ENCODE measurements around the gene FGF2. TPM values are rescaled to one million over a fixed set of nuclear protein-coding genes. Genes with fewer than 3 reads are reported as not detected.
A peak's percentile ranks its signal among the peaks of the same experiment; 100 is the strongest.

The FGF2 gene
- total RNA-seq (1 to 10 TPM; 1.5 to 1.7 TPM), polyA plus RNA-seq (not detected)

DNA sequence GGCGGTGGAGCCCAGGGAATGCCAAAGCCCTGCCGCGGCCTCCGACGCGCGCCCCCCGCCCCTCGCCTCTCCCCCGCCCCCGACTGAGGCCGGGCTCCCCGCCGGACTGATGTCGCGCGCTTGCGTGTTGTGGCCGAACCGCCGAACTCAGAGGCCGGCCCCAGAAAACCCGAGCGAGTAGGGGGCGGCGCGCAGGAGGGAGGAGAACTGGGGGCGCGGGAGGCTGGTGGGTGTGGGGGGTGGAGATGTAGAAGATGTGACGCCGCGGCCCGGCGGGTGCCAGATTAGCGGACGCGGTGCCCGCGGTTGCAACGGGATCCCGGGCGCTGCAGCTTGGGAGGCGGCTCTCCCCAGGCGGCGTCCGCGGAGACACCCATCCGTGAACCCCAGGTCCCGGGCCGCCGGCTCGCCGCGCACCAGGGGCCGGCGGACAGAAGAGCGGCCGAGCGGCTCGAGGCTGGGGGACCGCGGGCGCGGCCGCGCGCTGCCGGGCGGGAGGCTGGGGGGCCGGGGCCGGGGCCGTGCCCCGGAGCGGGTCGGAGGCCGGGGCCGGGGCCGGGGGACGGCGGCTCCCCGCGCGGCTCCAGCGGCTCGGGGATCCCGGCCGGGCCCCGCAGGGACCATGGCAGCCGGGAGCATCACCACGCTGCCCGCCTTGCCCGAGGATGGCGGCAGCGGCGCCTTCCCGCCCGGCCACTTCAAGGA lies at the start of gene FGF2:
TSS of gene FGF2 (plus strand) at position 279 of the 705 bp plus-strand sequence. CDS start at position 623, 344 bp downstream.
- H3K27me3 Mint-ChIP-seq = peaks cover 45 to 74% of the 10 kb centered on the region in 2 donors
- H3K27ac Mint-ChIP-seq = peak within 1 kb of the TSS in 3 of 8 donors; percentile 12 to 77 (median 52)
- Histone ChIP-seq H3K36me3 (ENCODE audit: insufficient read depth, low read length) (no peaks in the 10 kb centered on the region), H3K27me3 (ENCODE audit: insufficient read depth, low read length, poor library complexity, severe bottlenecking) (peaks cover 18% of the 10 kb centered on the region), H3K9me3 (ENCODE audit: low read length) (no peaks in the 10 kb centered on the region), H3K4me1 (ENCODE audit: insufficient read depth, low read length) (peaks cover 8% of the 10 kb centered on the region), H3K4me3 (ENCODE audit: low read length) (peak within 1 kb of the TSS; percentile 43), H3K27ac (ENCODE audit: low read depth, low read length) (peak within 1 kb of the TSS; percentile 33)
- POLR2A ChIA-PET = no interaction called here
- H3K36me3 Mint-ChIP-seq = no peaks in the 10 kb centered on the region
- CTCF ChIA-PET = no interaction called here
- H3K4me3 Mint-ChIP-seq = peak within 1 kb of the TSS; percentile 81 to 89 (median 88)
- DNase-seq = peak in 2 of 5 donors; percentile 3 to 8
- peaks cover 10 to 21% (median 15%) of the 10 kb centered on the region in 3 donors for H3K4me1 Mint-ChIP-seq
- H3K9me3 Mint-ChIP-seq = no peaks in the 10 kb centered on the region

DNA sequence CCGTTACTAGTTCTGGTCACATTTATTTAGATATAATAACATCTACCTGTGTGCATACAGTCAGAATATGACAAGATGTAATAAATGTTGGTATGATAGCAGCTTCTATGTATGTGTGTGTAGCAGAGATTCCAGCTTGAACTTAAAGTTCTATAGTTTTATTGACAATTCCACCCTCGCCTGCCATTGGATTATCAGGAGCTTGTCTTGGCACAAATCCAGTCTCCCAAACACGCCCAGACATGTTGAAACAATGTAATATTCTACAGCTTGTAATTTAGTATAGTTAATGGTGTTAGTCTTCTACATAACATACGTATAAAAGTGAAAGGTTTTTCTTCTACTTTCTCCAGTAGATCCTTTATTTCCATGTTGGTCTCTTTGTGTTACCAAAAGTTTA lies 49.7 kb upstream of the FGF2 start:
- no peak for DNase-seq
- ChIA-PET POLR2A (no interaction called here), CTCF (no interaction called here)
- Mint-ChIP-seq H3K27ac (no peak overlapping the region), H3K4me3 (no peak overlapping the region), H3K36me3 (no peaks in the 10 kb centered on the region), H3K9me3 (no peaks in the 10 kb centered on the region), H3K4me1 (no peaks in the 10 kb centered on the region), H3K27me3 (peaks cover 0 to 13% of the 10 kb centered on the region in 2 donors)
- Histone ChIP-seq H3K4me3 (ENCODE audit: low read length) (no peak overlapping the region), H3K9me3 (ENCODE audit: low read length) (no peaks in the 10 kb centered on the region), H3K27ac (ENCODE audit: low read depth, low read length) (no peak overlapping the region), H3K36me3 (ENCODE audit: insufficient read depth, low read length) (no peaks in the 10 kb centered on the region), H3K4me1 (ENCODE audit: insufficient read depth, low read length) (no peaks in the 10 kb centered on the region), H3K27me3 (ENCODE audit: insufficient read depth, low read length, poor library complexity, severe bottlenecking) (no peaks in the 10 kb centered on the region)

DNA sequence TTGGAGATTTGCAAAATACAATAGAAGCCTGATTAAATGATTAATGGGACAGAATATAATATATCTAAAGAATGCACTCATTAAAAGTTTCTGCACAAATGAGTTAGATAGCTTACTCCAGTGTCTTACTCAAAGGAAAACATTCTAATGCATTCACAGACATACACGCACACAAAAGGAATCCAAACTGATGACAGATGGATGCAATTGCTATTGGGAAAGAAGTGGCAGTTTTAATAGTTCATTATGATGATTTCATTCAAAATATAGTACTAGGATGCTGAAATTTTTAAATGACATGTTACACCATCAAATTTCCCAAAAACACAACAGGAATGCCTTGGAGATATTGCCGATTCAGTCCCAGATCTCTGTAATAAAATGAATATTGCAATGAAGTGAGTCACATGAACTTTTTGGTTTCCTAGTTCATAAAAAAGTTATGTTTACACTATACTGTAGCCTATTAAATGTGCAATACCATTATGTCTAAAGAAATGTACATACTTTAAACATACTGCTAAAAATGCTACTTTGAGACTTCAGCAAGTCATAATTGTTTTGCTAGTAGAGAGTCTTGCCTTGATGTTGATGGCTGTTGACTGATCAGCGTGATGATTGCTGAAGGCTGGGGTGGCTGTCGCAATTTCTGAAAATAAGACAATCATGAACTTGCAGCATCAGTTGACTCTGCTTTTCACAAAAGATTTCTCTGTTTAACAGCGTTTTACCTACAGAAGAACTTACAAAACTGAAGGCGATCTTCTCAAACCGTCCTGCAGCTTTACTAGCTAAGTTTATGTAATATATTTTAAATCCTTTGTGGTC lies 48.6 kb upstream of the FGF2 start:
- peaks cover 2 to 18% of the 10 kb centered on the region in 2 donors for H3K27me3 Mint-ChIP-seq
- no peak overlapping the region for H3K4me3 ChIP-seq (ENCODE audit: low read length)
- no peaks in the 10 kb centered on the region for H3K4me1 Mint-ChIP-seq
- H3K27me3 ChIP-seq (ENCODE audit: insufficient read depth, low read length, poor library complexity, severe bottlenecking) = no peaks in the 10 kb centered on the region
- no peaks in the 10 kb centered on the region for H3K36me3 Mint-ChIP-seq
- DNase-seq = no peak
- H3K4me1 ChIP-seq (ENCODE audit: insufficient read depth, low read length) = no peaks in the 10 kb centered on the region
- no peaks in the 10 kb centered on the region for H3K9me3 Mint-ChIP-seq
- H3K4me3 Mint-ChIP-seq = no peak overlapping the region
- H3K9me3 ChIP-seq (ENCODE audit: low read length) = no peaks in the 10 kb centered on the region
- H3K27ac ChIP-seq (ENCODE audit: low read depth, low read length) = no peak overlapping the region
- no peak overlapping the region for H3K27ac Mint-ChIP-seq
- POLR2A ChIA-PET = no interaction called here
- CTCF ChIA-PET = no interaction called here
- H3K36me3 ChIP-seq (ENCODE audit: insufficient read depth, low read length) = no peaks in the 10 kb centered on the region

DNA sequence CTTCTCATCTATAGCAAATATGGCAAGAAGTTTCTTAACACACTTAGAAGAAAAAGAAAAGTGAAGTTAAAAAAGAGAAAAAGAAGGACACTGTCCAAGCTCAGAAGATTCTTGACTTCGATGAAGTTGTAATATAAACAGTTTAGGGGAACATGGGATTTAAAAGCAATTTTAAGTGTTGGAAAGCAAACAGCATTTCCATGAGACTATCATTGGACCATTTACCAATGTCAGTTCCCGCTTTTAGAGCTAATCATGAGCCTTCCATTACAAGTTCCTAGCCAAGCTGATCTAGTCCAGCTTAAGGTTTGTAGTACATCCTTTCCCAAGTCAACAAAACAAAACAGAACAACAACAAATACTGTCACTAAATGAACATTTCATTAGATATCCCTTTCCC lies 45.1 kb upstream of the FGF2 start:
- no peak overlapping the region for H3K27ac Mint-ChIP-seq
- H3K27me3 Mint-ChIP-seq = peaks cover 6 to 21% of the 10 kb centered on the region in 2 donors
- Histone ChIP-seq H3K27ac (ENCODE audit: low read depth, low read length) (no peak overlapping the region), H3K9me3 (ENCODE audit: low read length) (no peaks in the 10 kb centered on the region), H3K27me3 (ENCODE audit: insufficient read depth, low read length, poor library complexity, severe bottlenecking) (no peaks in the 10 kb centered on the region), H3K4me1 (ENCODE audit: insufficient read depth, low read length) (no peaks in the 10 kb centered on the region), H3K4me3 (ENCODE audit: low read length) (no peak overlapping the region), H3K36me3 (ENCODE audit: insufficient read depth, low read length) (no peaks in the 10 kb centered on the region)
- peaks cover 9 to 11% (median 10%) of the 10 kb centered on the region in 3 donors for H3K4me1 Mint-ChIP-seq
- no peak overlapping the region for H3K4me3 Mint-ChIP-seq
- no peak for DNase-seq
- ChIA-PET POLR2A (no interaction called here), CTCF (no interaction called here)
- peaks cover 0 to 2% (median 0%) of the 10 kb centered on the region in 3 donors for H3K36me3 Mint-ChIP-seq
- no peaks in the 10 kb centered on the region for H3K9me3 Mint-ChIP-seq

DNA sequence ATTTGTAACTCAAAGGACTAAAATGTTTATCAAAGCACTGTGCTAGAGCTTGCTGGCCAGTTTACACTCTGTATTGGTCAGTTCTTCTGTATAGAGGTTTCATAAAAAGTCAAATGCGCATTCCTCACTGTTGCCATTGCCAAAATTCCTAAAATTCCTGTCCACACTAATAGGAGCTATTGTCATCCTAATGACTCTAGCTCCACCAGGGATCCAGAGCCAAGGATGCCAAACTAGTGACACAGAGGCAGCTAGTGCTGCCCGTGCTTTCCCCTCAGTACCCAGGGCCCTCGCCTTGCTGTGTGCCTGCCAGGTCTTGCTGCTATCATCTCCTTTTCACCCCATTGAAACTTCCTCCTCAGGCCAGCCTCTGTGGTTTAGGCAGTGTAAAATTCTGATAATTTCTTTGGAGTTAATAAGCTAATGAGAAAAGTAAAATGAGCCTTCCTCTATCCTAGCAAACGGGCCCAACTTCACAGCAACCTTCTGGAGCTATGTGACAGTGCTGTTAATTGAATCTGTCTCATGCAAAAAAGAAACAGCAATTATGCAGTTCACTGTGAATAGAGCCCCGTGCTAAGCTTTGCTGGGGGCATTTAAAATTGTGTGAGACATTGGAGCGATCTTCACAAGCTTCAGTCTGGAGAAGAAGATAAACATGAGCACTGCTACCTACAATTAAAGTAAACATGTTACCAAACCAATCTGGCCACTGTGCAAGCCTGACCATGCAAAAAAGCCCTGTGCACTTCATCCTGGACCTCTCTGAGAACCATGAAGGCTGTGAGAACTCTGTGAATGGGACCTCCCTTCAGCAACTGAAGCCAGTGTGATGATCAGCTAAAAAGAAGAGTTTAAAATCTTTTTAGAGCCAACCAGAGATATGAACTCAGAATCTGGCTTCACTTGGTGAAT lies 43.1 kb upstream of the FGF2 start:
- H3K36me3 ChIP-seq (ENCODE audit: insufficient read depth, low read length) = no peaks in the 10 kb centered on the region
- peaks cover 9 to 11% (median 10%) of the 10 kb centered on the region in 3 donors for H3K4me1 Mint-ChIP-seq
- ChIA-PET POLR2A (no interaction called here), CTCF (interaction anchor here (1.2 kb wide), 1 partner anchor 26 kb away, joined by 3 read pairs; no protein-coding TSS in a partner anchor)
- H3K4me3 Mint-ChIP-seq = no peak overlapping the region
- H3K27me3 Mint-ChIP-seq = peaks cover 6 to 21% of the 10 kb centered on the region in 2 donors
- H3K27me3 ChIP-seq (ENCODE audit: insufficient read depth, low read length, poor library complexity, severe bottlenecking) = no peaks in the 10 kb centered on the region
- no peaks in the 10 kb centered on the region for H3K9me3 Mint-ChIP-seq
- peak overlapping the region; percentile 24 for H3K27ac ChIP-seq (ENCODE audit: low read depth, low read length)
- no peak overlapping the region for H3K27ac Mint-ChIP-seq
- no peaks in the 10 kb centered on the region for H3K9me3 ChIP-seq (ENCODE audit: low read length)
- peaks cover 0 to 2% (median 0%) of the 10 kb centered on the region in 3 donors for H3K36me3 Mint-ChIP-seq
- no peak overlapping the region for H3K4me3 ChIP-seq (ENCODE audit: low read length)
- H3K4me1 ChIP-seq (ENCODE audit: insufficient read depth, low read length) = no peaks in the 10 kb centered on the region
- DNase-seq = no peak

DNA sequence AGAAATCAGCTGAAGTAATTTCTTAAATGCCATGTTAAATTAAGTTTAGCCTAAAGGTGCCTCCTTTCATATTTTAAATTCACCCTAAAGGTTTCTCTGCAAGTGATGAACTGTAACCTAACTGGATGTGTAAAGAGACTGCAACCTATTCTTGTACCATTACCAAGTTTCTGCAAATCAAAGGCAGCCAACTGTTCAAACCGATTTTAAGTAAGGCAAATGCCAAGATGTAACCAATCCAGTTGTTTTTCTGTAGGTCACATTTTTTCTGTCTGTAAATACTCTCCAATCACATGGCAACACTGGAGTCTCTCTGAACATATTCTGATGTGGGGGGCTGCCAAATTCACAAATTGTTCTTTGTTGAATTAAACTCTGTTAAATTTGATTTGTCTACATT lies 42.4 kb upstream of the FGF2 start:
- no peak overlapping the region for H3K27ac Mint-ChIP-seq
- Histone ChIP-seq H3K27me3 (ENCODE audit: insufficient read depth, low read length, poor library complexity, severe bottlenecking) (no peaks in the 10 kb centered on the region), H3K4me1 (ENCODE audit: insufficient read depth, low read length) (no peaks in the 10 kb centered on the region), H3K36me3 (ENCODE audit: insufficient read depth, low read length) (no peaks in the 10 kb centered on the region), H3K4me3 (ENCODE audit: low read length) (no peak overlapping the region), H3K9me3 (ENCODE audit: low read length) (no peaks in the 10 kb centered on the region), H3K27ac (ENCODE audit: low read depth, low read length) (no peak overlapping the region)
- H3K4me1 Mint-ChIP-seq = peaks cover 9 to 11% (median 10%) of the 10 kb centered on the region in 3 donors
- H3K36me3 Mint-ChIP-seq = peaks cover 0 to 2% (median 0%) of the 10 kb centered on the region in 3 donors
- H3K4me3 Mint-ChIP-seq = no peak overlapping the region
- no peak for DNase-seq
- ChIA-PET CTCF (no interaction called here), POLR2A (no interaction called here)
- H3K27me3 Mint-ChIP-seq = peaks cover 6 to 21% of the 10 kb centered on the region in 2 donors
- no peaks in the 10 kb centered on the region for H3K9me3 Mint-ChIP-seq

DNA sequence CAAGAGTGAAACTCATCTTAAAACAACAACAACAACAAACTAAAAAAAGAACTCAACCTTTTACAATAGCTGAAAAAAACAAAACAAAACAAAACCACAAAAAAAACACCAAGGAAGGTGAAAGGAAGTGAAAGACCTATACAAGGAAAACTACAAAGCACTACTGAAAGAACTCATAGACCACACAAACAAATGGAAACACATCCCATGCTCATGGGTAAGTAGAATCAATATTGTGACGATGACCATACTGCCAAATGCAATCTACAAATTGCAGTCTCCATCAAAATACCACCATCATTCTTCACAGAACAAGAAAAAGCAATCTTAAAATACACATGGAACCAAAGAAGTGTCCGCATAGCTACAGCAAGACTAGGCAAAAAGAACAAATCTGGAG lies 41.5 kb upstream of the FGF2 start:
- no peaks in the 10 kb centered on the region for H3K27me3 ChIP-seq (ENCODE audit: insufficient read depth, low read length, poor library complexity, severe bottlenecking)
- ChIA-PET POLR2A (no interaction called here), CTCF (no interaction called here)
- H3K4me3 ChIP-seq (ENCODE audit: low read length) = no peak overlapping the region
- H3K4me1 ChIP-seq (ENCODE audit: insufficient read depth, low read length) = no peaks in the 10 kb centered on the region
- DNase-seq = no peak
- peaks cover 9 to 11% (median 10%) of the 10 kb centered on the region in 3 donors for H3K4me1 Mint-ChIP-seq
- no peak overlapping the region for H3K27ac ChIP-seq (ENCODE audit: low read depth, low read length)
- H3K4me3 Mint-ChIP-seq = no peak overlapping the region
- no peaks in the 10 kb centered on the region for H3K9me3 ChIP-seq (ENCODE audit: low read length)
- H3K36me3 ChIP-seq (ENCODE audit: insufficient read depth, low read length) = no peaks in the 10 kb centered on the region
- peaks cover 0 to 2% (median 0%) of the 10 kb centered on the region in 3 donors for H3K36me3 Mint-ChIP-seq
- H3K27me3 Mint-ChIP-seq = peaks cover 6 to 21% of the 10 kb centered on the region in 2 donors
- no peak overlapping the region for H3K27ac Mint-ChIP-seq
- H3K9me3 Mint-ChIP-seq = no peaks in the 10 kb centered on the region
